ENCODE results near the gene ZNF384. TPM values are rescaled to one million over a fixed set of nuclear protein-coding genes. Genes with fewer than 3 reads are reported as not detected.
A peak's percentile ranks its signal among the peaks of the same experiment; 100 is the strongest.
"Not testable (repeated sequence)": the region's sequence is repeated elsewhere in the genome, so short reads cannot be mapped to it uniquely, and the experiment has no call there.

The ZNF384 gene
- total and polyA plus RNA-seq, 4 donors: 23.2 to 66.7 (median 51.9) TPM

DNA sequence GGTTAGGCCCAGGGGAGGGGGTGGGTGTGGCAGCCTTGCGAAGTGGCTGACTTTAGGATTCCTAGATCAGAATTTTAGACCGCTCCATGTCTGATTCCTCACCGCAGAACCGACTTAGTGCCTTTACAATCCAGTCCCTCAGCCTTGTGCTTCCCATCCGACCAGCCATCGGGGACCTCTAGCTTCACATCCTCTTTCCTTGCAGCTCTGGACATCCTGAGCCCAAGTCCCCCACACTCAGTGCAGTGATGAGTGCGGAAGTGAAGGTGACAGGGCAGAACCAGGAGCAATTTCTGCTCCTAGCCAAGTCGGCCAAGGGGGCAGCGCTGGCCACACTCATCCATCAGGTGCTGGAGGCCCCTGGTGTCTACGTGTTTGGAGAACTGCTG is 35.2 kb upstream of the ZNF384 start:
- Histone ChIP-seq H3K9me3 (ENCODE audit: control insufficient read depth, low read length) (no peaks in the 10 kb centered on the region), H3K4me1 (ENCODE audit: control insufficient read depth in 1 of 2, insufficient read depth in 2 of 2, low read length in 2 of 2) (no peaks in the 10 kb centered on the region), H3K27me3 (ENCODE audit: control insufficient read depth in 1 of 2, insufficient read depth in 2 of 2, low read length in 1 of 2) (no peaks in the 10 kb centered on the region), H3K36me3 (ENCODE audit: control insufficient read depth in 1 of 2, insufficient read depth in 2 of 2, low read length in 1 of 2) (peaks cover 0 to 4% of the 10 kb centered on the region in 2 donors), H3K4me3 (ENCODE audit: low read length in 2 of 2) (peak overlapping the region; percentile 29 to 37), H3K27ac (ENCODE audit: low read depth in 1 of 2, low read length in 2 of 2) (no peak overlapping the region)
- ATAC-seq (ENCODE audit: low FRiP score) (peak; percentile 5), DNase-seq (no peak)
- intact Hi-C loops (cut with DNase I): loop anchor here in 1 of 2 donors (5.0 kb wide), 1 partner anchor 37 kb away; the partner anchor contains the start of gene ZNF384
- 9 to 19% methylated on average over 10 of the region's 10 CpGs for WGBS, 2 donors

- Histone ChIP-seq H3K9me3 (ENCODE audit: control insufficient read depth, low read length) (no peaks in the 10 kb centered on the region), H3K4me1 (ENCODE audit: control insufficient read depth in 1 of 2, insufficient read depth in 2 of 2, low read length in 2 of 2) (no peaks in the 10 kb centered on the region), H3K36me3 (ENCODE audit: control insufficient read depth in 1 of 2, insufficient read depth in 2 of 2, low read length in 1 of 2) (no peaks in the 10 kb centered on the region), H3K27me3 (ENCODE audit: control insufficient read depth in 1 of 2, insufficient read depth in 2 of 2, low read length in 1 of 2) (no peaks in the 10 kb centered on the region), H3K27ac (ENCODE audit: low read depth in 1 of 2, low read length in 2 of 2) (peak within 1 kb of the TSS in 1 of 2 donors; percentile 79), H3K4me3 (ENCODE audit: low read length in 2 of 2) (peak within 1 kb of the TSS; percentile 53 to 71)
- ATAC-seq (ENCODE audit: low FRiP score) (peak; percentile 99), DNase-seq (peak; percentile 99)
- 0 to 1% methylated on average over 42 to 49 of the region's 49 CpGs for whole genome bisulfite sequencing, 2 donors
- intact Hi-C loops (cut with DNase I): loop anchor here in 1 of 2 donors (5.0 kb wide), 1 partner anchor 37 kb away; the partner anchor contains the start of gene ZNF384
Measured at GRCh38 chr12:6723607-6724408, 34.6 kb upstream of the ZNF384 start, which contains the start of gene COPS7A. Gene COPS7A, plus strand, starts transcription at chr12:6724046. Its CDS starts 611 bp downstream, at chr12:6724657.

DNA sequence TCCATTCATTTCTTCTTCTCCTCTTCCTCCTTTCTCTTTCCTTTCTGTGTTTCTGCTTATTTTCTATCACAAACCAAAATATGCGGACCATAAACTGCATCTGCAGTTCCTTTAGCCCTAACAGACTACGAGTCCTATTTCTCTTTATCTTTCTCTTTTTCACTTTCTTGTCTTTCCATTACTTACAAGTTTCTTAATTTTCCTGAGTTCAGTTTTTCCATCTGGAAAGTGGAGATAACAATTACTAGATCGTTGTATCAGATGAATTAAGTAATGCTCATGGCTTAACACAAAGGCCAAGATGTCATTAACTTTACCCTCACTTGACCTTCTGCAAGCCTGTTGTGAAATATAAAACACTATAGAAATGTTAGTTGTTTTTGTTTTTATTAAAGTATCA is 33.7 kb upstream of the ZNF384 start:
- no peaks in the 10 kb centered on the region for H3K27me3 ChIP-seq (ENCODE audit: control insufficient read depth in 1 of 2, insufficient read depth in 2 of 2, low read length in 1 of 2)
- 87 to 90% methylated on average over 3 of the region's 3 CpGs for WGBS, 2 donors
- ATAC-seq (ENCODE audit: low FRiP score) (no peak), DNase-seq (no peak)
- H3K36me3 ChIP-seq (ENCODE audit: control insufficient read depth in 1 of 2, insufficient read depth in 2 of 2, low read length in 1 of 2): no peaks in the 10 kb centered on the region
- no peak overlapping the region for H3K4me3 ChIP-seq (ENCODE audit: low read length in 2 of 2)
- H3K27ac ChIP-seq (ENCODE audit: low read depth in 1 of 2, low read length in 2 of 2): no peak overlapping the region
- H3K9me3 ChIP-seq (ENCODE audit: control insufficient read depth, low read length): no peaks in the 10 kb centered on the region
- H3K4me1 ChIP-seq (ENCODE audit: control insufficient read depth in 1 of 2, insufficient read depth in 2 of 2, low read length in 2 of 2): no peaks in the 10 kb centered on the region
- intact Hi-C loops (cut with DNase I): loop anchor here in 1 of 2 donors (5.0 kb wide), 1 partner anchor 36 kb away; the partner anchor contains the start of gene ZNF384

GRCh38 chr12:6716874-6717437 is 27.8 kb upstream of the ZNF384 start:
- Histone ChIP-seq H3K27me3 (ENCODE audit: control insufficient read depth in 1 of 2, insufficient read depth in 2 of 2, low read length in 1 of 2) (no peaks in the 10 kb centered on the region), H3K9me3 (ENCODE audit: control insufficient read depth, low read length) (no peaks in the 10 kb centered on the region), H3K4me1 (ENCODE audit: control insufficient read depth in 1 of 2, insufficient read depth in 2 of 2, low read length in 2 of 2) (no peaks in the 10 kb centered on the region), H3K27ac (ENCODE audit: low read depth in 1 of 2, low read length in 2 of 2) (no peak overlapping the region), H3K4me3 (ENCODE audit: low read length in 2 of 2) (no peak overlapping the region), H3K36me3 (ENCODE audit: control insufficient read depth in 1 of 2, insufficient read depth in 2 of 2, low read length in 1 of 2) (no peaks in the 10 kb centered on the region)
- DNase-seq (no peak), ATAC-seq (ENCODE audit: low FRiP score) (no peak)
- intact Hi-C loops (cut with DNase I): no loop called here
- 66 to 85% methylated on average over 7 to 8 of the region's 10 CpGs for WGBS, 2 donors

DNA sequence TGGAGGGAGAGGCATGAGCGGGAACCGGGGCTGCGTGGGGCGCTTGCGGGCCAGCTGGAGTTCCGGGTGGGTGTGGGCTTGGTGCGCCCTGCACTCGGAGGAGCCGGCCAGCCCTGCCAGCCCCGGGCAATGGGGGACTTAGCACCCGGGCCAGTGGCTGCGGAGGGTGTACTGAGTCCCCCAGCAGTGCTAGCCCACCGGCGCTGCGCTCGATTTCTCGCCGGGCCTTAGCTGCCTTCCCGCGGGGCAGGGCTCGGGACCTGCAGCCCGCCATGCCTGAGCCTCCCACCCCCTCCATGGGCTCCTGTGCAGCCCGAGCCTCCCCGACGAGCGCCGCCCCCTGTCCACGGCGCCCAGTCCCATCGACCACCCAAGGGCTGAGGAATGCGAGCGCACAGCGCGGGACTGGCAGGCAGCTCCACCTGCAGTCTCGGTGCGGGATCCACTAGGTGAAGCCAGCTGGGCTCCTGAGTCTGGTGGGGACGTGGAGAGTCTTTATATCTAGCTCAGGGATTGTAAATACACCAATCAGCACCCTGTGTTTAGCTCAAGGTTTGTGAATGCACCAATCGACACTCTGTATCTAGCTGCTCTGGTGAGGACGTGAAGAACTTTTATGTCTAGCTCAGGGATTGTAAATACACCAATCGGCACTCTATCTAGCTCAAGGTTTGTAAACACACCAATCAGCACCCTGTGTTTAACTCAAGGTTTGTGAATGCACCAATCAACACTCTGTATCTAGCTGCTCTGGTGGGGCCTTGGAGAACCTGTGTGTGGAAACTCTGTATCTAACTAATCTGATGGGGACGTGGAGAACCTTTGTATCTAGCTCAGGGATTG is 27.1 kb upstream of the ZNF384 start:
- H3K4me1 ChIP-seq (ENCODE audit: control insufficient read depth in 1 of 2, insufficient read depth in 2 of 2, low read length in 2 of 2); ATAC-seq (ENCODE audit: low FRiP score); H3K27me3 ChIP-seq (ENCODE audit: control insufficient read depth in 1 of 2, insufficient read depth in 2 of 2, low read length in 1 of 2); H3K36me3 ChIP-seq (ENCODE audit: control insufficient read depth in 1 of 2, insufficient read depth in 2 of 2, low read length in 1 of 2); intact Hi-C loops (cut with DNase I); DNase-seq; H3K27ac ChIP-seq (ENCODE audit: low read depth in 1 of 2, low read length in 2 of 2); H3K4me3 ChIP-seq (ENCODE audit: low read length in 2 of 2); H3K9me3 ChIP-seq (ENCODE audit: control insufficient read depth, low read length): not testable (repeated sequence)
- 89 to 97% methylated on average over 13 to 36 of the region's 41 CpGs for WGBS, 2 donors

- no peak for ATAC-seq (ENCODE audit: low FRiP score)
- WGBS, 2 donors: 78 to 83% methylated on average over 16 of the region's 16 CpGs
- no peaks in the 10 kb centered on the region for H3K4me1 ChIP-seq (ENCODE audit: control insufficient read depth in 1 of 2, insufficient read depth in 2 of 2, low read length in 2 of 2)
- H3K4me3 ChIP-seq (ENCODE audit: low read length in 2 of 2): no peak overlapping the region
- intact Hi-C loops (cut with DNase I): no loop called here
- no peaks in the 10 kb centered on the region for H3K27me3 ChIP-seq (ENCODE audit: control insufficient read depth in 1 of 2, insufficient read depth in 2 of 2, low read length in 1 of 2)
- H3K9me3 ChIP-seq (ENCODE audit: control insufficient read depth, low read length): no peaks in the 10 kb centered on the region
- DNase-seq: peak in 1 of 2 donors; percentile 51
- H3K36me3 ChIP-seq (ENCODE audit: control insufficient read depth in 1 of 2, insufficient read depth in 2 of 2, low read length in 1 of 2): no peaks in the 10 kb centered on the region
- H3K27ac ChIP-seq (ENCODE audit: low read depth in 1 of 2, low read length in 2 of 2): no peak overlapping the region
Measured at GRCh38 chr12:6708960-6709394, 19.8 kb upstream of the ZNF384 start.

DNA sequence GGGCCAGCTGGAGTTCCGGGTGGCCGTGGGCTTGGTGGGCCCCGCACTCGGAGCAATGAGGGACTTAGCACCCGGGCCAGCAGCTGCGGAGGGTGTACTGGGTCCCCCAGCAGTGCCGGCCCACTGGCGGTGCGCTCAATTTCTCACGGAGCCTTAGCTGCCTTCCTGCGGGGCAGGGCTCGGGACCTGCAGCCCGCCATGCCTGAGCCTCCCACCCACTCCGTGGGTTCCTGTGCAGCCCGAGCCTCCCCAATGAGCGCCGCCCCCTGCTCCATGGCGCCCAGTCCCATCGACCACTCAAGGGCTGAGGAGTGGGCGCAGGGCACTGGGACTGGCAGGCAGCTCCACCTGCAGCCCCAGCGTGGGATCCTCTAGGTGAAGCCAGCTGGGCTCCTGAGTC is 19.2 kb upstream of the ZNF384 start:
- H3K4me3 ChIP-seq (ENCODE audit: low read length in 2 of 2); H3K9me3 ChIP-seq (ENCODE audit: control insufficient read depth, low read length); intact Hi-C loops (cut with DNase I); H3K27me3 ChIP-seq (ENCODE audit: control insufficient read depth in 1 of 2, insufficient read depth in 2 of 2, low read length in 1 of 2); H3K4me1 ChIP-seq (ENCODE audit: control insufficient read depth in 1 of 2, insufficient read depth in 2 of 2, low read length in 2 of 2); H3K27ac ChIP-seq (ENCODE audit: low read depth in 1 of 2, low read length in 2 of 2); H3K36me3 ChIP-seq (ENCODE audit: control insufficient read depth in 1 of 2, insufficient read depth in 2 of 2, low read length in 1 of 2); ATAC-seq (ENCODE audit: low FRiP score): not testable (repeated sequence)
- DNase-seq: peak in 1 of 2 donors; percentile 57
- WGBS, 2 donors: 91 to 93% methylated on average over 21 of the region's 21 CpGs

- Histone ChIP-seq H3K27ac (ENCODE audit: low read depth in 1 of 2, low read length in 2 of 2) (no peak overlapping the region), H3K4me1 (ENCODE audit: control insufficient read depth in 1 of 2, insufficient read depth in 2 of 2, low read length in 2 of 2) (no peaks in the 10 kb centered on the region), H3K36me3 (ENCODE audit: control insufficient read depth in 1 of 2, insufficient read depth in 2 of 2, low read length in 1 of 2) (no peaks in the 10 kb centered on the region), H3K4me3 (ENCODE audit: low read length in 2 of 2) (no peak overlapping the region), H3K9me3 (ENCODE audit: control insufficient read depth, low read length) (no peaks in the 10 kb centered on the region), H3K27me3 (ENCODE audit: control insufficient read depth in 1 of 2, insufficient read depth in 2 of 2, low read length in 1 of 2) (no peaks in the 10 kb centered on the region)
- 27 to 32% methylated on average over 10 of the region's 10 CpGs for WGBS, 2 donors
- peak; percentile 28 to 43 for DNase-seq
- no peak for ATAC-seq (ENCODE audit: low FRiP score)
- intact Hi-C loops (cut with DNase I): no loop called here
Measured at GRCh38 chr12:6703631-6704030, 14.5 kb upstream of the ZNF384 start.
